Gastroesophageal sphincter (tissue), 4 donors: ENCODE results near the gene MRPL27. TPM values are rescaled to one million over a fixed set of nuclear protein-coding genes. Genes with fewer than 3 reads are reported as not detected.

Experiments used
- ATAC-seq: fragments of 150-250 bp; one replicate; pipeline ENCODE4 v1.9.1; 2016; ENCODE audit warnings: mild to moderate bottlenecking, moderate library complexity
- H3K27ac ChIP-seq, 4 donors: fragments of 200-600 bp; sonication (generic) in 3 of 4; 1 replicate in 3 of 4; 2 replicates in 1 of 4; pipeline ENCODE4 v1.5.1; 2016 to 2019
- H3K27me3 ChIP-seq: fragments of 200-600 bp; sonication (generic); one replicate; pipeline ENCODE4 v1.5.1; 2019
- H3K36me3 ChIP-seq, 2 donors: fragments of 200-600 bp; sonication (generic); one replicate each; pipeline ENCODE4 v1.5.1; 2019; ENCODE audit warnings: control low read depth in 1 of 2
- H3K4me1 ChIP-seq, 3 donors: fragments of 200-600 bp; sonication (generic); 1 replicate in 2 of 3; 2 replicates in 1 of 3; pipeline ENCODE4 v1.5.1; 2016 to 2019; ENCODE audit warnings: control low read depth in 2 of 3
- H3K4me3 ChIP-seq, 2 donors: fragments of 200-600 bp; sonication (generic); one replicate each; pipeline ENCODE4 v1.5.1; 2019; ENCODE audit warnings: mild to moderate bottlenecking in 1 of 2, moderate library complexity in 1 of 2
- H3K9me3 ChIP-seq, 3 donors: fragments of 200-600 bp; sonication (generic); one replicate each; pipeline ENCODE4 v1.5.1; 2017 to 2019; ENCODE audit warnings: control low read depth in 2 of 3
- CTCF ChIP-seq, 4 experiments: fragments of 200-600 bp in 2 of 4; fragments of 450-650 bp in 2 of 4; sonication (generic) in 1 of 4; IDR thresholded peaks; one replicate each; pipeline ENCODE4 v1.5.1; 2017 to 2019; ENCODE audit warnings: antibody characterized with exemption in 4 of 4, mild to moderate bottlenecking in 2 of 4, moderate library complexity in 2 of 4
- EP300 ChIP-seq: sonication (generic); formaldehyde crosslinking; IDR thresholded peaks from one replicate; pipeline ENCODE4 v1.6.1; 2017; ENCODE audit warnings: antibody characterized with exemption, mild to moderate bottlenecking
- POLR2A ChIP-seq, 2 donors: fragments of 450-650 bp; IDR thresholded peaks; one replicate each; pipeline ENCODE4 v1.6.1; 2017; ENCODE audit warnings: antibody characterized with exemption in 2 of 2, mild to moderate bottlenecking in 2 of 2, moderate library complexity in 1 of 2
- POLR2AphosphoS5 ChIP-seq: sonication (generic); formaldehyde crosslinking; IDR thresholded peaks from one replicate; pipeline ENCODE4 v1.6.1; 2017; ENCODE audit warnings: antibody characterized with exemption
- WGBS, 2 donors: methylation state at CpG; one replicate each; pipeline ENCODE4 v1.1.5; 2018; ENCODE audit warnings: low coverage in 1 of 2; 5-methylcytosine and 5-hydroxymethylcytosine counted together
- total RNA-seq, 4 donors: library from RNA; depleted of rRNA; stranded (reverse); fragments of >200 nt; gene quantifications; one replicate each; pipeline ENCODE4 v1.1.0, GENCODE V29; 2016

The MRPL27 gene
- total RNA-seq, 4 donors from 2014 or later = 40.3 to 62.1 (median 52.2) TPM

GRCh38 chr17:50381920-50382319 is 8.9 kb upstream of the MRPL27 start:
- H3K9me3 ChIP-seq = no peaks in the 10 kb centered on the region
- no peak overlapping the region for H3K4me3 ChIP-seq
- ATAC-seq = no peak
- no peaks in the 10 kb centered on the region for H3K4me1 ChIP-seq
- TF ChIP-seq POLR2A (IDR thresholded peaks at IDR 0.05) = no peak
- no peak for TF ChIP-seq EP300
- TF ChIP-seq CTCF (IDR thresholded peaks at IDR 0.05) = no peak
- TF ChIP-seq POLR2AphosphoS5 = no peak
- H3K27me3 ChIP-seq = no peaks in the 10 kb centered on the region
- 43 to 75% methylated on average over 2 to 3 of the region's 3 CpGs for WGBS, 2 donors
- H3K27ac ChIP-seq = no peak overlapping the region
- peaks cover 0 to 65% of the 10 kb centered on the region in 2 donors for H3K36me3 ChIP-seq

- no peak for ATAC-seq
- no peak overlapping the region for H3K27ac ChIP-seq
- no peak for TF ChIP-seq POLR2A (IDR thresholded peaks at IDR 0.05)
- H3K4me1 ChIP-seq = no peaks in the 10 kb centered on the region
- WGBS, 2 donors = 80 to 88% methylated on average over 2 to 7 of the region's 7 CpGs
- H3K27me3 ChIP-seq = no peaks in the 10 kb centered on the region
- no peak overlapping the region for H3K4me3 ChIP-seq
- peaks cover 0 to 59% of the 10 kb centered on the region in 2 donors for H3K36me3 ChIP-seq
- H3K9me3 ChIP-seq = no peaks in the 10 kb centered on the region
These were observed 8.4 kb upstream of the MRPL27 start for GRCh38 chr17:50381260-50381815.

GRCh38 chr17:50380369-50381259 is 7.6 kb upstream of the MRPL27 start:
- 63 to 92% methylated on average over 2 to 8 of the region's 13 CpGs for WGBS, 2 donors
- TF ChIP-seq EP300 (no peak), POLR2A (IDR thresholded peaks at IDR 0.05) (no peak)
- no peak overlapping the region for H3K27ac ChIP-seq
- ATAC-seq = no peak
- H3K4me1 ChIP-seq = no peaks in the 10 kb centered on the region
- no peaks in the 10 kb centered on the region for H3K9me3 ChIP-seq
- no peaks in the 10 kb centered on the region for H3K27me3 ChIP-seq
- H3K4me3 ChIP-seq = no peak overlapping the region
- H3K36me3 ChIP-seq = peaks cover 0 to 52% of the 10 kb centered on the region in 2 donors

- Histone ChIP-seq H3K27ac (no peak overlapping the region), H3K4me1 (no peaks in the 10 kb centered on the region), H3K9me3 (no peaks in the 10 kb centered on the region), H3K27me3 (no peaks in the 10 kb centered on the region), H3K4me3 (no peak overlapping the region), H3K36me3 (peaks cover 0 to 41% of the 10 kb centered on the region in 2 donors)
- 87 to 100% methylated on average over 2 to 6 of the region's 6 CpGs for WGBS, 2 donors
- ATAC-seq = no peak
- no peak for TF ChIP-seq CTCF (IDR thresholded peaks at IDR 0.05)
- TF ChIP-seq EP300 = no peak
- no peak for TF ChIP-seq POLR2A (IDR thresholded peaks at IDR 0.05)
- no peak for TF ChIP-seq POLR2AphosphoS5
These were observed 6.6 kb upstream of the MRPL27 start for GRCh38 chr17:50379351-50380132.

GRCh38 chr17:50375858-50376538 is 3.0 kb upstream of the MRPL27 start:
- 84% methylated on average over 2 of the region's 5 CpGs; no CpG with 5 or more reads in 1 of the 2 donors for WGBS, 2 donors
- Histone ChIP-seq H3K4me3 (no peak overlapping the region), H3K36me3 (peaks cover 0 to 6% of the 10 kb centered on the region in 2 donors), H3K4me1 (peaks cover 0 to 20% (median 8%) of the 10 kb centered on the region in 3 donors), H3K9me3 (no peaks in the 10 kb centered on the region), H3K27me3 (no peaks in the 10 kb centered on the region), H3K27ac (no peak overlapping the region)
- TF ChIP-seq CTCF (IDR thresholded peaks at IDR 0.05) (no peak), POLR2A (IDR thresholded peaks at IDR 0.05) (no peak), EP300 (no peak), POLR2AphosphoS5 (no peak)
- no peak for ATAC-seq
